Measurements from ENCODE around the gene ADAM8. TPM values are rescaled to one million over a fixed set of nuclear protein-coding genes. Genes with fewer than 3 reads are reported as not detected.

The ADAM8 gene
- total and polyA plus RNA-seq, 2 donors (not counting 1 experiment from before 2014, with no cell fraction given) = 116 to 196 TPM

- ATAC-seq (ENCODE audit: low read depth) (no peak), DNase-seq (no peak)
- Histone ChIP-seq H2AFZ (ENCODE audit: insufficient read depth, low read depth, low read length, poor library complexity, severe bottlenecking) (no peak overlapping the region), H3K4me2 (replicated peaks; ENCODE audit: low read depth, low read length, poor library complexity, severe bottlenecking) (peak overlapping the region; percentile 99), H3K9me3 (ENCODE audit: control extremely low read depth in 1 of 3, control insufficient read depth in 2 of 3, insufficient read depth in 1 of 3, low read length in 2 of 3) (no peaks in the 10 kb centered on the region), H4K20me1 (ENCODE audit: control insufficient read depth, insufficient read depth, low read length, poor library complexity, severe bottlenecking) (peaks cover 7% of the 10 kb centered on the region), H3K4me1 (ENCODE audit: control insufficient read depth in 2 of 2, insufficient read depth in 2 of 2, low read length in 2 of 2) (peaks cover 43 to 56% of the 10 kb centered on the region in 2 donors), H3K27me3 (replicated peaks in 1 of 4; ENCODE audit: control extremely low read depth in 1 of 4, control insufficient read depth in 3 of 4, insufficient read depth in 4 of 4, low read length in 3 of 4) (no peaks in the 10 kb centered on the region), H3K9ac (ENCODE audit: low read length) (no peak overlapping the region), H3K79me2 (ENCODE audit: control insufficient read depth, insufficient read depth, low read length) (peaks cover 12% of the 10 kb centered on the region), H3K27ac (ENCODE audit: low read length in 2 of 2) (peak overlapping the region; percentile 12 to 97), H3K4me3 (ENCODE audit: control extremely low read depth in 1 of 5, extremely low read depth in 1 of 5, insufficient read depth in 1 of 5, low read depth in 2 of 5, low read length in 4 of 5) (peak overlapping the region in 1 of 5 experiments; percentile 41), H3K36me3 (replicated peaks in 1 of 2; ENCODE audit: control extremely low read depth in 1 of 2, control insufficient read depth in 1 of 2, extremely low read depth in 1 of 2, insufficient read depth in 2 of 2, low read length in 1 of 2) (peaks cover 0 to 33% of the 10 kb centered on the region in 2 experiments)
- POLR2A ChIA-PET = interaction anchor here (1.3 kb wide), 1 partner anchor 16 kb away, joined by 3 read pairs; no protein-coding TSS in a partner anchor
- intact Hi-C loops (cut with micrococcal nuclease) = loop anchor here (5.0 to 10.0 kb wide), 2 partner anchors 113 to 135 kb away; partner anchors contain the start of gene MTG1
- Mint-ChIP-seq H3K27me3 (no peaks in the 10 kb centered on the region), H3K4me1 (peaks cover 42% of the 10 kb centered on the region), H3K9me3 (ENCODE audit: insufficient read depth) (no peaks in the 10 kb centered on the region), H3K27ac (peak overlapping the region; percentile 56), H3K4me3 (peak overlapping the region; percentile 23)
- TF ChIP-seq, protein P1, sequence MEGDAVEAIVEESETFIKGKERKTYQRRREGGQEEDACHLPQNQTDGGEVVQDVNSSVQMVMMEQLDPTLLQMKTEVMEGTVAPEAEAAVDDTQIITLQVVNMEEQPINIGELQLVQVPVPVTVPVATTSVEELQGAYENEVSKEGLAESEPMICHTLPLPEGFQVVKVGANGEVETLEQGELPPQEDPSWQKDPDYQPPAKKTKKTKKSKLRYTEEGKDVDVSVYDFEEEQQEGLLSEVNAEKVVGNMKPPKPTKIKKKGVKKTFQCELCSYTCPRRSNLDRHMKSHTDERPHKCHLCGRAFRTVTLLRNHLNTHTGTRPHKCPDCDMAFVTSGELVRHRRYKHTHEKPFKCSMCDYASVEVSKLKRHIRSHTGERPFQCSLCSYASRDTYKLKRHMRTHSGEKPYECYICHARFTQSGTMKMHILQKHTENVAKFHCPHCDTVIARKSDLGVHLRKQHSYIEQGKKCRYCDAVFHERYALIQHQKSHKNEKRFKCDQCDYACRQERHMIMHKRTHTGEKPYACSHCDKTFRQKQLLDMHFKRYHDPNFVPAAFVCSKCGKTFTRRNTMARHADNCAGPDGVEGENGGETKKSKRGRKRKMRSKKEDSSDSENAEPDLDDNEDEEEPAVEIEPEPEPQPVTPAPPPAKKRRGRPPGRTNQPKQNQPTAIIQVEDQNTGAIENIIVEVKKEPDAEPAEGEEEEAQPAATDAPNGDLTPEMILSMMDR (IDR thresholded peaks at IDR 0.05) = no peak
- no peak for TF ChIP-seq EZH2 (IDR thresholded peaks at IDR 0.05; ENCODE audit: borderline replicate concordance, insufficient read depth, low read depth, low read length, poor library complexity, severe bottlenecking)
- CTCF ChIA-PET = interaction anchor here (1.4 to 3.7 kb wide), 2 partner anchors 28 to 50 kb away, joined by 7 to 21 read pairs; no protein-coding TSS in a partner anchor
- 73% methylated on average over 23 of the region's 24 CpGs for WGBS (ENCODE audit: insufficient coverage)
These were observed 2.9 kb upstream of the ADAM8 start for GRCh38 chr10:133279326-133280226.
